ENCODE results near the gene SSBP2. TPM values are rescaled to one million over a fixed set of nuclear protein-coding genes. Genes with fewer than 3 reads are reported as not detected.
"Not testable (repeated sequence)": the region's sequence is repeated elsewhere in the genome, so short reads cannot be mapped to it uniquely, and the experiment has no call there.

The SSBP2 gene
- total RNA-seq, 2 experiments from 2014 or later, result 11.7 to 12.9 TPM

GRCh38 chr5:81665795-81666194 lies 85.1 kb downstream of the SSBP2 start:
- Mint-ChIP-seq H3K27me3 (no peaks in the 10 kb centered on the region), H3K36me3 (ENCODE audit: low read depth) (no peaks in the 10 kb centered on the region), H3K9me3 (peaks cover 3% of the 10 kb centered on the region), H3K27ac (no peak overlapping the region), H3K4me3 (no peak overlapping the region), H3K4me1 (ENCODE audit: low read depth) (peaks cover 2% of the 10 kb centered on the region)
- intact Hi-C loops (cut with micrococcal nuclease), result no loop called here
- POLR2A ChIA-PET, result no interaction called here
- CTCF ChIA-PET, result no interaction called here
- DNase-seq (no peak), ATAC-seq (no peak)
- TF ChIP-seq CTCF (IDR thresholded peaks at IDR 0.05), result no peak

GRCh38 chr5:81660624-81661023 lies 90.3 kb downstream of the SSBP2 start:
- H3K4me1 Mint-ChIP-seq (ENCODE audit: low read depth); H3K36me3 Mint-ChIP-seq (ENCODE audit: low read depth); H3K27ac Mint-ChIP-seq; H3K27me3 Mint-ChIP-seq; H3K9me3 Mint-ChIP-seq; ATAC-seq; DNase-seq; intact Hi-C loops (cut with micrococcal nuclease); H3K4me3 Mint-ChIP-seq; POLR2A ChIA-PET; CTCF ChIA-PET: not testable (repeated sequence)

DNA sequence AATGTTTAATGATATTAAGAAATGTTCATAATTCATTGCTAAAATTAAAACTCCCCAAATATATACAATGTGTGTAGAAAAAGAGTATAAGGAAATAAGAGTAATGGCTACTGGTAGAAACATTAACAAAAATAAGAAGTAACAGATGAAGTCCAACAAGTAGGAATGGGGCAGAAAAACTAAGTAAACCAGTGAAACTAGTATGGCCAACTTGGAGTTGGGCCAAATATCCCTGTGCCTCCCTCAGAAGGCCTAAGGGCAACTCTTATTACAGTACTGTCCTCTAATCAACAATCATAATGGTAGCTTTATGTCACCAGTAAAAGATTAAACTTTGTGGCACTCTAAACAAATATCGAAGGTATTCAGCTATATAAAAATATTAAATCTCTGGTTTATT lies 93.5 kb downstream of the SSBP2 start:
- intact Hi-C loops (cut with micrococcal nuclease), result no loop called here
- Mint-ChIP-seq H3K36me3 (ENCODE audit: low read depth) (peaks cover 9% of the 10 kb centered on the region), H3K4me3 (no peak overlapping the region), H3K9me3 (peaks cover 6% of the 10 kb centered on the region), H3K27me3 (no peaks in the 10 kb centered on the region), H3K4me1 (ENCODE audit: low read depth) (peaks cover 6% of the 10 kb centered on the region), H3K27ac (no peak overlapping the region)
- DNase-seq, result no peak
- ATAC-seq, result no peak
- CTCF ChIA-PET, result interaction anchor here (1.2 kb wide), 1 partner anchor 16 kb away, joined by 3 read pairs; no protein-coding TSS in a partner anchor
- POLR2A ChIA-PET, result no interaction called here
- TF ChIP-seq CTCF (IDR thresholded peaks at IDR 0.05), result no peak

GRCh38 chr5:81656783-81657182 lies 94.1 kb downstream of the SSBP2 start:
- no peak overlapping the region for H3K27ac Mint-ChIP-seq
- no peak for TF ChIP-seq CTCF (IDR thresholded peaks at IDR 0.05)
- CTCF ChIA-PET, result interaction anchor here (1.2 kb wide), 1 partner anchor 17 kb away, joined by 3 read pairs; no protein-coding TSS in a partner anchor
- H3K4me1 Mint-ChIP-seq (ENCODE audit: low read depth), result peaks cover 6% of the 10 kb centered on the region
- POLR2A ChIA-PET, result no interaction called here
- H3K36me3 Mint-ChIP-seq (ENCODE audit: low read depth), result peaks cover 9% of the 10 kb centered on the region
- no peak overlapping the region for H3K4me3 Mint-ChIP-seq
- no peaks in the 10 kb centered on the region for H3K27me3 Mint-ChIP-seq
- DNase-seq (no peak), ATAC-seq (no peak)
- peaks cover 6% of the 10 kb centered on the region for H3K9me3 Mint-ChIP-seq
- intact Hi-C loops (cut with micrococcal nuclease), result no loop called here

- H3K27ac Mint-ChIP-seq, result no peak overlapping the region
- no peak overlapping the region for H3K4me3 Mint-ChIP-seq
- no peak for TF ChIP-seq CTCF (IDR thresholded peaks at IDR 0.05)
- H3K36me3 Mint-ChIP-seq (ENCODE audit: low read depth), result peaks cover 5% of the 10 kb centered on the region
- CTCF ChIA-PET, result interaction anchor here (1.8 kb wide), 1 partner anchor 68 kb away, joined by 4 read pairs; no protein-coding TSS in a partner anchor
- intact Hi-C loops (cut with micrococcal nuclease), result no loop called here
- ATAC-seq, result no peak
- no peaks in the 10 kb centered on the region for H3K9me3 Mint-ChIP-seq
- POLR2A ChIA-PET, result no interaction called here
- H3K4me1 Mint-ChIP-seq (ENCODE audit: low read depth), result no peaks in the 10 kb centered on the region
- no peaks in the 10 kb centered on the region for H3K27me3 Mint-ChIP-seq
- no peak for DNase-seq
Measured at GRCh38 chr5:81650987-81651386, 99.9 kb downstream of the SSBP2 start.

DNA sequence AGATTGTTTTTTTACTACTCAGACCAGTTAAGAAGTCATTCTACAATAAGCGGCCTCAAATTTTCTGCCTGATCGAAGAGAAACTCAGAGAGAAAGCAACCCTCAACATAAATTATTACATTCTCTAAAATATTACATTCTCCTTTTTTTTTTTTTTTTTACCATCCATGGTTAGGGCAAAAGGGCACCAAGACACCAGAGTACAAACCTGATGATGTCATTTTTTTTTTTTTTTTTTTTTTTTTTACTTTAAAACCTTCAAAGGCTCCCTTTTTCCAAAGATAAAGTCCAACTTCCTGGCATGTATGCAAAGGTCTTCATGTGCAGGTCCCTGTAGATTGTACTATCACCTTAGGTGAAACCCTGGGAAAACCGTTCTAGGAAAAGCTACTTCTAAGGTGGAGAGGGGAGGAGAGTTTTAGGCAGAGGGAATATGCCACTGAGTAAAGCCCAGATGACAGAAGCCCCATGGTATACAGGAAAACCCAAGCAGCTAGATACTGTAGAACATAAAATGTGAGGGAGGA lies 104.4 kb downstream of the SSBP2 start:
- POLR2A ChIA-PET, result no interaction called here
- CTCF ChIA-PET, result no interaction called here
- no peak for TF ChIP-seq CTCF (IDR thresholded peaks at IDR 0.05)
- intact Hi-C loops (cut with micrococcal nuclease), result no loop called here
- H3K36me3 Mint-ChIP-seq (ENCODE audit: low read depth), result no peaks in the 10 kb centered on the region
- H3K4me1 Mint-ChIP-seq (ENCODE audit: low read depth), result no peaks in the 10 kb centered on the region
- ATAC-seq (no peak), DNase-seq (no peak)
- H3K27me3 Mint-ChIP-seq, result no peaks in the 10 kb centered on the region
- no peak overlapping the region for H3K4me3 Mint-ChIP-seq
- no peaks in the 10 kb centered on the region for H3K9me3 Mint-ChIP-seq
- no peak overlapping the region for H3K27ac Mint-ChIP-seq
